GM19043 (cell line): ENCODE measurements around the gene EXOSC6.
"Not testable (repeated sequence)": the region's sequence is repeated elsewhere in the genome, so short reads cannot be mapped to it uniquely, and the experiment has no call there.

Experiments used
- ATAC-seq: cut with Tn5 transposase; IDR thresholded peaks from one replicate; pipeline ENCODE4 v1.9.1; 2021; ENCODE audit warnings: low read depth; ENCODE audit not compliant: unreplicated experiment

Gene EXOSC6

GRCh38 chr16:70251629-70252354 is at the start of gene EXOSC6:
Gene EXOSC6 (minus strand): TSS chr16:70251940. CDS start chr16:70251900, 40 bp downstream.
- ATAC-seq: peak; percentile 89

- ATAC-seq: no peak
Observed at GRCh38 chr16:70301121-70301520, 49.4 kb upstream of the EXOSC6 start.

- peak; percentile 61 for ATAC-seq
Observed at GRCh38 chr16:70298988-70299938, 47.5 kb upstream of the EXOSC6 start, which contains the start of gene DDX19B. Gene DDX19B (plus strand): TSS chr16:70299186. CDS start chr16:70299298, 112 bp downstream.

- ATAC-seq: no peak
Observed at GRCh38 chr16:70295634-70296033, 43.9 kb upstream of the EXOSC6 start.

- no peak for ATAC-seq
Observed at GRCh38 chr16:70294385-70295025, 42.8 kb upstream of the EXOSC6 start.

GRCh38 chr16:70292148-70292547 is 40.4 kb upstream of the EXOSC6 start:
- not testable (repeated sequence) for ATAC-seq

GRCh38 chr16:70290949-70291519 is 39.3 kb upstream of the EXOSC6 start:
- ATAC-seq: no peak

- ATAC-seq: peak; percentile 99
Observed at GRCh38 chr16:70289229-70290094, 37.7 kb upstream of the EXOSC6 start, which contains the start of gene AARS1. Gene AARS1 (minus strand): TSS chr16:70289506. CDS start chr16:70282763, 6,743 bp downstream.

- ATAC-seq: not testable (repeated sequence)
Observed at GRCh38 chr16:70287304-70287971, 35.7 kb upstream of the EXOSC6 start.

- no peak for ATAC-seq
Observed at GRCh38 chr16:70276392-70276791, 24.7 kb upstream of the EXOSC6 start.

- no peak for ATAC-seq
Observed at GRCh38 chr16:70271696-70272095, 20.0 kb upstream of the EXOSC6 start.

- no peak for ATAC-seq
Observed at GRCh38 chr16:70270176-70270575, 18.4 kb upstream of the EXOSC6 start.

- ATAC-seq: no peak
Observed at GRCh38 chr16:70269471-70269870, 17.7 kb upstream of the EXOSC6 start.

GRCh38 chr16:70267922-70268321 is 16.2 kb upstream of the EXOSC6 start:
- not testable (repeated sequence) for ATAC-seq

- ATAC-seq: no peak
Observed at GRCh38 chr16:70267516-70267915, 15.8 kb upstream of the EXOSC6 start.

- ATAC-seq: not testable (repeated sequence)
Observed at GRCh38 chr16:70259903-70260302, 8.2 kb upstream of the EXOSC6 start.

GRCh38 chr16:70258946-70259345 is 7.2 kb upstream of the EXOSC6 start:
- ATAC-seq: no peak

- ATAC-seq: no peak
Observed at GRCh38 chr16:70258065-70258464, 6.3 kb upstream of the EXOSC6 start.

GRCh38 chr16:70257391-70257790 is 5.7 kb upstream of the EXOSC6 start:
- ATAC-seq: no peak
